ENCODE measurements around the gene HRH3. TPM values are rescaled to one million over a fixed set of nuclear protein-coding genes. Genes with fewer than 3 reads are reported as not detected.

HRH3 gene
- total RNA-seq, 2 donors from 2014 or later = 0.18 to 0.51 TPM

GRCh38 chr20:62232770-62233645, 12.9 kb upstream of the HRH3 start:
- 36% methylated on average over 18 of the region's 18 CpGs for WGBS
- Histone ChIP-seq H3K27me3 (replicated peaks; ENCODE audit: insufficient read depth) (no peaks in the 10 kb centered on the region), H3K4me3 (no peak overlapping the region), H3K36me3 (no peaks in the 10 kb centered on the region), H3K9me3 (no peaks in the 10 kb centered on the region), H3K27ac (peak overlapping the region in 1 of 2 donors; percentile 8), H3K4me1 (replicated peaks) (peaks cover 23% of the 10 kb centered on the region)
- TF ChIP-seq POLR2A (IDR thresholded peaks at IDR 0.05) (no peak), CTCF (IDR thresholded peaks at IDR 0.05) (no peak), POLR2AphosphoS5 (IDR thresholded peaks at IDR 0.05) (peak; percentile 7)
- DNase-seq (ENCODE audit: low spot score) = no peak
- intact Hi-C loops (cut with DNase I) = no loop called here

- Histone ChIP-seq H3K27me3 (replicated peaks; ENCODE audit: insufficient read depth) (no peaks in the 10 kb centered on the region), H3K4me1 (replicated peaks) (peaks cover 23% of the 10 kb centered on the region), H3K27ac (peak overlapping the region in 1 of 2 donors; percentile 8), H3K4me3 (no peak overlapping the region), H3K36me3 (no peaks in the 10 kb centered on the region), H3K9me3 (no peaks in the 10 kb centered on the region)
- WGBS = 53% methylated on average over 7 of the region's 7 CpGs
- DNase-seq (ENCODE audit: low spot score) = peak; percentile 78
- TF ChIP-seq POLR2A (IDR thresholded peaks at IDR 0.05) = peak; percentile 23
- peak; percentile 85 for TF ChIP-seq POLR2AphosphoS5 (IDR thresholded peaks at IDR 0.05)
- TF ChIP-seq CTCF (IDR thresholded peaks at IDR 0.05) = no peak
- intact Hi-C loops (cut with DNase I) = no loop called here
These were observed 12.1 kb upstream of the HRH3 start for GRCh38 chr20:62232194-62232593.

GRCh38 chr20:62231292-62231691, 11.2 kb upstream of the HRH3 start:
- DNase-seq (ENCODE audit: low spot score) = no peak
- intact Hi-C loops (cut with DNase I) = no loop called here
- no peak for TF ChIP-seq POLR2A (IDR thresholded peaks at IDR 0.05)
- Histone ChIP-seq H3K27ac (no peak overlapping the region), H3K4me3 (no peak overlapping the region), H3K9me3 (no peaks in the 10 kb centered on the region), H3K27me3 (replicated peaks; ENCODE audit: insufficient read depth) (no peaks in the 10 kb centered on the region), H3K4me1 (replicated peaks) (peaks cover 23% of the 10 kb centered on the region), H3K36me3 (no peaks in the 10 kb centered on the region)
- WGBS = 76% methylated on average over 6 of the region's 6 CpGs

GRCh38 chr20:62230696-62231095, 10.6 kb upstream of the HRH3 start:
- no peak overlapping the region for H3K4me3 ChIP-seq
- WGBS = 87% methylated on average over 10 of the region's 10 CpGs
- no peaks in the 10 kb centered on the region for H3K9me3 ChIP-seq
- H3K27ac ChIP-seq = no peak overlapping the region
- no peak for TF ChIP-seq CTCF (IDR thresholded peaks at IDR 0.05)
- no peak for TF ChIP-seq POLR2A (IDR thresholded peaks at IDR 0.05)
- no peak for TF ChIP-seq POLR2AphosphoS5 (IDR thresholded peaks at IDR 0.05)
- peaks cover 23% of the 10 kb centered on the region for H3K4me1 ChIP-seq (replicated peaks)
- DNase-seq (ENCODE audit: low spot score) = no peak
- no peaks in the 10 kb centered on the region for H3K36me3 ChIP-seq
- intact Hi-C loops (cut with DNase I) = no loop called here
- H3K27me3 ChIP-seq (replicated peaks; ENCODE audit: insufficient read depth) = no peaks in the 10 kb centered on the region

GRCh38 chr20:62230276-62230675, 10.2 kb upstream of the HRH3 start:
- H3K4me3 ChIP-seq = no peak overlapping the region
- no peaks in the 10 kb centered on the region for H3K36me3 ChIP-seq
- DNase-seq (ENCODE audit: low spot score) = no peak
- peaks cover 22% of the 10 kb centered on the region for H3K4me1 ChIP-seq (replicated peaks)
- TF ChIP-seq CTCF (IDR thresholded peaks at IDR 0.05) = no peak
- no peak for TF ChIP-seq POLR2A (IDR thresholded peaks at IDR 0.05)
- TF ChIP-seq POLR2AphosphoS5 (IDR thresholded peaks at IDR 0.05) = no peak
- WGBS = 97% methylated on average over 2 of the region's 2 CpGs
- no peaks in the 10 kb centered on the region for H3K9me3 ChIP-seq
- intact Hi-C loops (cut with DNase I) = no loop called here
- no peak overlapping the region for H3K27ac ChIP-seq
- H3K27me3 ChIP-seq (replicated peaks; ENCODE audit: insufficient read depth) = no peaks in the 10 kb centered on the region

All from prostate gland (tissue), 2 donors.